NCI-H2029 (cell line): ENCODE measurements around the gene GGTLC2.
"Not testable (repeated sequence)": the region's sequence is repeated elsewhere in the genome, so short reads cannot be mapped to it uniquely, and the experiment has no call there.

Experiments used
- DNase-seq: peaks from one replicate; lab custom pipeline; 2025; lab: John Stamatoyannopoulos, UW

GGTLC2 gene

DNA sequence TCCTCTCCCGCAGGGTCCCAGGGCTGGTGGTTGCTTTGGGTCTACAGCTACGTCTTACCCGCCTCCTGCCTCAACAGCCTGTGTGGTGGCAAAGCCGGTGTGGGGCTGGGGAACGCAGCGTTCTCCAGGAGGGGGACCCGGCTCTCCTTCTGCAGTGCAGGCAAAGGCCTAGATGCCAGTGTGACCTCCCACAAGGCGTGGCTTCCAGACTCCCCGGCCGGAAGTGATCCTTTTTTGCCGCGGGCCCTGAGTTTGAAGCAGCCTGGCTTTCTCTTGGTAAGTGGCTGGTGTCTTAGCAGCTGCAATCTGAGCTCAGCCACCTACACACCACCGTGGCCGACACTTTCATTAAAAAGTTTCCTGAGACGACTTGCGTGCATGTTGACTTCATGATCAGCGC lies 6.1 kb upstream of the GGTLC2 start:
- not testable (repeated sequence) for DNase-seq

DNA sequence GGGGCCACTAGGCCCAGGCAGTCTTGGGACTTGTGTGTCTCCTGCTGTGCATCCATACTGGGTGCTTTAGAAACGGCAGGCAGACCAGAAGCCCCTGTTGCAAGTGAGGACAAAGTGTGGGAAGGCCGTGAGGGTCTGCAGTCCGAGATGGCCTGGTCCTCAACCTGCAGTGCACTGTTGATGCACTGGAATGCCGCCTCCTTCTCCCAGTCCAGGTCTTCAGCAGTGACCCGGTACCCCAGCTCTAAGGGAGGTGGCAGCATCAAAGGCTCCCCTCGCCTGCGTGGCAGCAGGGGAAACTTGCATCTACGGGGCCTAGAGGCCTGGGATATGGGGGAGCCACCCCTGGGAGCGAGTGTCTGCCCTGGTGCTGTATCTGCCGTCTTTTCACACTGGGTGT lies 2.2 kb upstream of the GGTLC2 start:
- not testable (repeated sequence) for DNase-seq

DNA sequence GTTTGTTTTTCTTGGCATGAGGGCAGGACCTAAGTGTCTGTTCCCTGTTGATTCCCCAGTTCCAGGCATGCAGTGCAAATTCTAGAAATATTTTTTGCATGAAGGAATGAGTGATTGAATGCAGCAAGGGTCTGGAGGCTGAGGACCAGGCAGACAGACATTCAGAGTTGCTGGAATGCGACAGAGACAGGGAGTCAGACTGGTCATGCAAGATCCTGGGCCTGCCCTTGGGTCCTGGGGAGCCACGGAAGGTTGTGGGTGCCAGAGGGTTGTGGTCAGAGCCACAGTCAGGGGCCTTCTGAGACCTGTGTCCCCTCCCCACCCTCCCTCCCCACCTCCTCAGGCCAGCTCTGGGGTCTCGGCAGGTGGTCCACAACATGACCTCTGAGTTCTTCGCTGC lies 1.6 kb downstream of the GGTLC2 start:
- DNase-seq = not testable (repeated sequence)

DNA sequence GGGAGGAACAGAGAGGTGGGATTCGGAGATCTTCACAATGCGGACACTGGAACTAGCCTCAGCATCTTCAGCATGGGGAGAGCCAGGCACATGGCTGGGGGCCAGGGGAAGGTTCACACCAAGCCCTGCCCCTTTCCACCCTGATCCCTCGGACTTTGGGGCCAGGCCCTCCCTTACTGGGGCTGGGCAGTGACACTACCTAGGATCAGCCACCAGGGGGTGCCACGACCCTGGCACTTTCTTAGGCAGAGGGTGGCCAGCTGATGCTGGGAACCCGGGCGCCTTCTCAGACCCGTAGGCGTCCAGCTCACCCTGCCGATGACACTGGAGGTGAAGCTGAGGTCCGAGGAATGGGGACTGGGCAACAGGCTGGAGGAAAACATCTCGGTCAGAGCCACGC lies 3.5 kb downstream of the GGTLC2 start:
- not testable (repeated sequence) for DNase-seq

DNA sequence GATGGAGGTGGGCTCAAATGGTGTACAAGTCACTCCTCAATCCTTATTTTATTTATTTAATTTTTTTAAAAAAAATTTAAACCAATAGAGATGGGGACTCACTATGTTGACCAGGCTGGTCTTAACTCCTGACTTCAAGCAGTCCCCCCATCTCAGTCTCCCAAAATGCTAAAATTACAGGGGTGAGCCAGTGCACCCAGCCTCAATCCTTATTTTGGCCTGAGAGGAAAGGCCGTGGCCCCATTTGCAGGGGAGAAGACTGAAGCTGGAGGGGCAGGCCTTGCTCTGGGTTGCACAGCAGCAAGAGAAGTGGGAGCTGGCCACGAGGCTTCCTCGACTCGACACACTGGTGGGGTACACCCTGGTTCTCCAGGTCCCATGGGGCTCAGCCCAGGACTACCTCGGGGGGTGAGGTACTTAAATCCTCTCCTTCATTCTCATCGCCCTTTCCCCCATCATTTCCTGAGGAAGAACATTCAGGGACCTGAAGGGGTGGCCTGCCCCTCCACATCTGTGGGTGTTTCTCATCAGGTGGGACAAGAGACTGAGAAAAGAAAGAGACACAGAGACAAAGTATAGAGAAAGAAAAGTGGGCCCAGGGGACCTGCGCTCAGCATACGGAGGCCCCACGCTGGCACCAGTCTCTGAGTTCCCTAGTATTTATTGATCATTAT lies 4.6 kb downstream of the GGTLC2 start:
- DNase-seq = not testable (repeated sequence)

DNA sequence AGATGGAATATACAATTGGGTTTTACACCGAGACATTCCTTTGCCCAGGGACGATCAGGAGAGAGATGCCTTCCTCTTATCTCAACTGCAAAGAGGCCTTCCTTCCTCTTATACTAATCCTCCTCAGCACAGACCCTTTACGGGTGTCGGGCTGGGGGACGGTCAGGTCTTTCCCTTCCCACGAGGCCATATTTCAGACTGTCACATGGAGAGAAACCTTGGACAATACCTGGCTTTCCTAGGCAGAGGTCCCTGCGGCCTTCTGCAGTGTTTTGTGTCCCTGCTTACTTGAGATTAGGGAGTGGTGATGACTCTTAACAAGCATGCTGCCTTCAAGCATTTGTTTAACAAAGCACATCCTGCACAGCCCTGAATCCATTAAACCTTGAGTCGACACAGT lies 5.3 kb downstream of the GGTLC2 start:
- DNase-seq = not testable (repeated sequence)

DNA sequence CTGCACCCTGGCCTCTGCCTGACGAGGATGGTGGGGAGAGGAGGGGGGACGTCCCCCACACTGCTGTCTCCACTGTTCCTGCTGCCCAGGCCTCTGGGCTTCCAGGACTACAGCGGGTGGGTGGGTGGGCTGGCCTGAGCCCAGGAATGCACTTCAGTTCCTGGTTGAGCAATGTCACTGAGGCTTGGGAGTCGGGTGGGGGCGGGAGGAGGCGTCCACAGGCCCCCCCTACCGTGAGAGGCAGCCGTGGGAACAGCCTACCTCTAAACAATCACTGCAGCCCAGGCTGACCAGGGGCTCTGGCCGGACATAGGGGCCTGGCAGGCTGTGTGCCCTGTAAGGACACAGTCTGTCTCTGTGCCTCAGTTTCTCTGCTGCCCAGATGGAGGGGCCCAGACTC lies 6.0 kb downstream of the GGTLC2 start:
- not testable (repeated sequence) for DNase-seq

DNA sequence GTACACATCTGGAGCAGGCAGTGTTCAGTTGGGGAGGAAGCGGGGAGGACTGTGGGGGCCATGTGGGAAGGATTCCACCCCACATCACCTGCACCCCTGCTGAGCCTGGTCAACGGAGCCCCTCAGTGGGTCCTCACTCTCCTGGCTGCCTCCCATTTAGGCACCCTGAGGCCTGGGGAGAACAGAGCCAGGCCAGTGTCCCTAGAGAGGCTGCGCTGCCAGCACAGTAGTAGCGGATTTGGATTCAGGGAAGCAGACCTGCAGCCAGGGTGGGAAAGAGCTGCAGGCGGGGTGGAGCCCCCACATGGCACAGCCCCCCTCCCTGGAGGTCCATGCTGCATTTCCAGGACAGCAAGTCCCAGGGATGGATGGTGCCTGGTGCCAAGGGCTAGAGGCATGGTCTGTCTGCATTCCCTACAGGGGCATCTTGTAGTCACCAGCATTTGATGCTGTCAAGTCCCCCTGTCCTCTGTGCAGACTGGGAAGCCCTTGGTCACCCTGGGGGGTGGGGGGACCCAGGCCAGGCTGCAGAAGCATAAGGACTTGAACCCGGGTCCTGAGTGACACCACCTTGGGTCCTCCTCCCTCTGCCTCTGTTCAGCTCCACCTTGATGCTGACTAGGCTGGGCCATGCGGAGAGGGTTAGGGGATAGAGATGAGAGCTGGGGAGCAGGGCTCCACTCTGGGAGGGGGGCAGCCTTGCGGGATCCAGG lies 6.5 kb downstream of the GGTLC2 start:
- not testable (repeated sequence) for DNase-seq

DNA sequence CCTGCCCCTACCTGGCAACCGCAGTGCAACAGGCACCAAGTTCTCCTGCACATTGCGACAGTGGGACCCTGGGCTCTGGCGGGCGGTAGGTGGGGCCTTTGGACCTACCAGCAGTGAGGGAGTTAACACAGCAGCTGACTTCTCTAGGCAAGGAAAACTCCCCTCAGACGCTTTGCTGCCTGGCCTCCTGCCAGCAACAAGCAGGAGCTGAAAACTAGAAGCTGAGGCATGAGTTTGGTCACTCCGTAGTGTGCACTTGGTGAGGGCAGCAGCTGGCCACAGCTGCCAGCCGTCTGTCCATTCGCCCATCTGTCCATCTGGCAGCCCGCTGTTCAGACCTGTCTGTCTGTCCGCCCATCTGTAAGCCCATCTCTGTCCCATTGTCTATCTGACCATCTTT lies 7.2 kb downstream of the GGTLC2 start:
- DNase-seq = not testable (repeated sequence)

DNA sequence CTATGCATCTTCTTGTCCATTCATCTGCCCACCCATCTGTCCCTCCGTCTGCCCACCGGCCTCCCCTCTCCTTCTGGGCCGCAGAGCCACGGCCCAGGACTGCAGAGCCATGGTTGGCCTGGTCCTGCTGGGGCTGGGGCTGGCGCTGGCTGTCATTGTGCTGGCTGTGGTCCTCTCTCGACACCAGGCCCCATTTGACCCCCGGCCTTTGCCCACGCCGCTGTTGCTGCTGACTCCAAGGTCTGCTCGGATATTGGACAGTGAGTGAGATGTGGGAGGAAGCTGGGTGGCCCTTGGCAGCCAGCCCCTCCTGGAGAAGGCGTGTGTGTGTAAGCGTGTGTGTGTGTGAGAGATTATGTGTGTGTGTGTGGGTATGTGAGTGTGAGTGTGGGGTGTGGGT lies 7.7 kb downstream of the GGTLC2 start:
- not testable (repeated sequence) for DNase-seq

DNA sequence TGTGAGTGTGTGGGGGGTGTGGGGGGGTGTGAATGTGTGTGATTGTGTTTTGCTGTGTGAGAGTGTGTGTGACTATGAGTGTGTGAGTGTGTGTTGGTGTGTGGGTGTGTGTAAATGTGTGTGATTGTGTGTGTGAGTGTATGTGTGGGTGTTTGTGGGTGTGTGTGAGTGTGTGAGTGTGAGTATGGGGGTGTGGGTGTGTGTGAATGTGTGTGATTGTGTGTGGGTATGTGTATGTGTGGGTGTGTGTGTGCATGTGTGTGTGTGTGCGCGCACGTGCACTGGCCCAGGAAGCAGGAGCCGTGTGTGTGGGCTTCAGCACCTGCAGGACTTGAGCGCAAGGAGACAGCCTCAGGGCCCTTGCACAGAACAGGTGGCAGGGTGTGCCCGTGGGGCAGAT lies 8.2 kb downstream of the GGTLC2 start:
- DNase-seq = not testable (repeated sequence)

DNA sequence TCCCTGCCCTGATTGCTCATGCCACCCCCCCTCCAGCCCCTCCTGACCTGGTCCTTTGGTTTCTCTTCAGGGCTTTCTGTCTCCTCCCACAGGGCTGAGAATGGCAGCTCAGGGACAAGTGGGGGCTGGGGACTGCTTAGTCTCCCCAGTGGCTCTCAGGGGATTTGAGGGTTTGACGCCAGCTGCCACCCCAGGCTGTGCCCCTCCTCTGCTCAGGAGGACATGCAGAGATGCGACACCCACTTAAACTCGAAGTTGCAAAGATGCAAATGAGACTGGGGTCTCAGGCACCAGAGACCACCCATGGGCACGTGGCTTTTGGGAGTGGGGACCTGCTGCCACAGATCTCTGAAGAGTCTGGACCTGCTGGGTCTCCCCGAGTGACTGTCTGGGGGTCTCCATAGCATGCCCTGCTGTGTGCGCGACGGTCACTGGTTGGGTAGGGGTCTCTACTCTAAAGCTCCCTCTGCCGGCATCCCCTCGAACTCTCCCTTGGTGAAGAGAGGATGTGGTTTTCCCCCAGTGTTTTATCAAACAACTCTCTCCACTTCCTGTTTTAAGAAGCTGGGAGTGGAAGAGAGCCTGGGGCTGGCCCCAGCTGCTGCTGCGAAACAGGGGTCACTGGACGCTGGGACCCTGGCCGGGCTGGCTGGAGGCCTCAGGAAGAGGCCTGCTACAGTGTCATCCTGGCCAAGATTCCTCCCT lies 9.4 kb downstream of the GGTLC2 start:
- DNase-seq = not testable (repeated sequence)

DNA sequence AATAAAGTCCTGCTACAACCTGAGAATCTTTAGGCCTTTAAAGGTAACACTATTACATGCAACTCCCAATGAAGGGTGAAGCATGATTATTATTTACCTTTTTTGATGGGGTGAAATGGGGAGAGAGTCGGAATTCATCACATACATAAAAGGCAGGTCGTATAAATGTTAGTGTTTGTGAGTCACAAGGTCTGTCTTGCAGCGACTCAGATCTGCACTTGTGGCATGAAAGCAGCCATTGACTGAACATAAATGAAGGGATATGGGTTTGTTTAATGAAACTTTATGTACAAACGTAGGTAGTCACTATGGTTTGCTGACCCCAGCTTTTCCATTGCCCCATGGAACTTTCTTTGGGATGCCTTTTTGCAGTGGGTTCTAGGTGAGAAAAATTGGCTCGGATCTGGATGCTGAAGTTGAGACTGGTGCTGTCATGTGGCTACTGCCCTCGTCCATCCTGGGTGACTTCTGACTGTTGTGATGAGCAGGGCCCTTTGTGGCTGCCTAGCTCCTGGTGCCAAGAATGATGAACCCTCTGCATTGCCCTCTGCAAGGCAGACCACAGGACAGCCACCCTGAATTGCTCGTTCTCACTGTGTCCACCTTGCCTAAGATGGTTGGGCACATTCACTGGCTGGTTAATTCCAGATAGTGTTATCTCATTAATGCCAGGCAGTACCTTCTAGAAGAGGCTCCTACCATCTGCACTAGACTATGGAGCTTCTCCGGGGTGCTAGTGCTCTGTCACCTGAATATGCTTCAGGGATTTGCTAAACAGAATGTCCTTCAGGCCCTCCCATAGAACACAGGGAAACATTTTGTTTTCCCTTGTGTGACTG lies 11.3 kb downstream of the GGTLC2 start:
- DNase-seq = no peak

DNA sequence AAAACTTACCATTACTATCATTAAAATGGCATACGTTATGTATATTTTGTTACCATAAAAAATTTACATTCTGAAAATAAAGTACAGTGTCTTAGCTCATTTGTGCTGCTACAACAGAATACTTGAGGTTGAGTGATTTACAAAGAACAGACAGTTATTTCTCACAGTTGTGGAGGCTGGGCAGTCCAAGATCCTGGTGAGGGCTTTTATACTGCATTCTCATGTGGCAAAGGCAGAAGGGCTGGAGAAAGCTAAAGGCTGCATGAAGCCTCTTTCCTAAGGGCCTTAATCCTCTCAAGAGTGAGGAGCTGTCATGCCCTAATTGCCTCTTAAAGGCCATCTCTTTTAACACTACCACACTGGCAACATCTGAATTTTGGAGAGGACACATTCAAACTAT lies 13.3 kb downstream of the GGTLC2 start:
- DNase-seq = no peak

DNA sequence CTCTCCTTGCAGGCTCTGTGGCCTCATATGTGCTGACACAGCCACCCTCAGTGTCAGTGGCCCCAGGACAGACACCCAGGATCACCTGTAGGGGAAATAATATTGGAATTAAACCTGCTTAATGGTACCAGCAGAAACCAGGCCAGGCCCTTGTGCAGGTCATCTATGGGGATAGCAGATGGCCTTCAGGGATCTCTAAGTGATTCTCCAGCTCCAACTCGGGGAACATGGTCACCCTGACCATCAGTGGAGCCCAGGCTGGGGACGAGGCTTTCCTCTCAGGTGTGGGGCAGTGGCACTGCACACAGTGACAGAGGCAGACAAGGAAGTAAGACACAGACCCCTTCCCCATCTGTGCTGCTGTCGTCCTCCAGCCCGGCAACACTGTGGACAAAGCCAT lies 16.9 kb downstream of the GGTLC2 start:
- no peak for DNase-seq

DNA sequence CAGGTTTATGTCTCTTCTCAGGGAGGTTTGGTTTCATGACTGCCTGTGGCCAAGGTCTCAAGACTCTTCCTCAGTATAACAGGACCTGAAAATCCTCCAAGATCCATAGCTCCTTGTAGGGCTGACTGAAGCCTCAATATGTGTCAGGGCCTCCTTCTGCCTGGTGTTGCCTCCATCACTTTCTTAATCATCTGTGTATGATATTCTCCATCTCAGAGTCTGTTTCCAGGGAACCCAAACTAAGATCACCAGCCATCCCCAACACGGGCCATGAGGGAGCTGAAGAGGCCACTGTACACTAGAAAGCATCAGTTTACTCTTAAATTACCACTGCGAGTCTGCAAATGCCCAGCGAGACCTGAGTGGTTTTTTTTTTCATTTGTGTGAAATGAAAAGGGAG lies 17.7 kb downstream of the GGTLC2 start:
- DNase-seq = no peak

DNA sequence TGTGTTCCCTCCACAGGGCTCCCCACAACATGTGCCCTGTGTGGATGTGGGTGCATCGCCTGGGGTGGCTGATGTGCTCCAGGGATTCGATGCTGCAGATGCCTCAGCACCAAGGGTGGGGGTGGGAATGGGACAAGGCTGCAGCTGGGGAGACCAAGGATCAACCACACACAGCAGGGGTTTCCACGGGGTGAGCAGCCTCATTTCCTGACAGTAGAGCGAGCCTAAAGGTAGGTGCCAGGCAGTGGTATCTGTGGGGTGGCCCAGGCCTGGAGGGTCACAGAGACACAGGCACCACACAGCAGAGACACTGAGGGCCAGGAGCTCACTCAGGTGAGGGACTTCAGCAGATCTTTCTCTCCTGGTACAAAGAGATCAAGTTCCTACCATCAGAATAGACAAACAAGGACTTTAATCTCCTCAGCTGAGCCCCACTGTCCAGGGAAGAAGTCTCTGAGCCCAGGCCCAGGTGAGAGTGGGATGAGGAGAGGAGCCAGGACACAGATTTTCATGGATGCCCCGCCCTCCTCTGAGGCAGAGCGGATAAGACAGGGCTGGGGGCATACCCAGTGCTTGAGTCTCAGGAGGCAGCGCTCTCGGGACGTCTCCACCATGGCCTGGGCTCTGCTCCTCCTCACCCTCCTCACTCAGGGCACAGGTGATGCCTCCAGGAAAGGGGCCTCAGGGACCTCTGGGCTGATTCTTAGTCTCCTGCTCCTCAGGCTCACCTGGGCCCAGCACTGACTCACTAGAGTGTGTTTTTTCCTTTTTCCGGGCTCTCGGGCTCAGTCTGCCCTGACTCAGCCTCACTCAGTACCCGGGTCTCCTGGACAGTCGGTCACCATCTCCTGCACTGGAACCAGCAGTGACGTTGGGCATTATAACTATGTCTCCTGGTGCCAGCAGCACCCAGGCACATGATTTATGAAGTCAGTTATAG lies 19.7 kb downstream of the GGTLC2 start:
- DNase-seq = no peak

DNA sequence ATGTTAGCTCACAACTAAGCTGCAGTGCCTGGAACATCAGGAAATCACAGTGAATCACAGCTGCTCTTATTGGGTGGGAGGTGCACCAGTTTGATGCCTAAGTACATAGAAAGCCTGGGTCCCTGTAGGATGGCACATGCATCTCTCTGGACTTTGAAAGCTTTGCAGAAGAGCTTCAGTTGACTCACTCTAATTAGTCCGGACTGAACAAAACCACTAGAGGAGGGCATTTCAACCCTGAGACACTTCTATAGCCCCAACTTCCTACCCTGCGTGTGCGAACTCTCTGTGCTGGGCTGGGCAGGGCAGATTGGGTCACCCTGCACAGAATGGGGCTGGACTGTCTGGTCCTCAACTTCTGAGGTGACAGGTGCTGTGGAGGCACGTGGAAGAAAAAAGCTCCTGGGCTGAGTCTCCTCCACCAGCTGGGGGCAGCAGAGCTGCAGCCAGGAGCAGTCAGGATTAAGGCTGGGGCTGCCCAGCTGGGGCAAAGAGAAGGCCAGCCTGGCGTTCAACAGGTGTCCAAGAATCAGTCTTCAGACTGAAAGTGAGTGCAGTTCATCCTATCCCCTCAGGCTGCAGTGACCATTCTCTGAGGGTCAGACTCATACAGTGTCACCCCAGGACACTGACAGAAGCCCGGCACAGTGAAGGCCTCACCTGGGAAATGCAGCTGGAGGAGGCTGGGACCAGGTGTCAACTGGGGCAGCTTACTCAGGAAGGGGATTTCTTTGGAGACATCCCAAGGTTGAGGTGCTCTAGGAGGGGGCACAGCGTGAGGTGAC lies 22.1 kb downstream of the GGTLC2 start:
- no peak for DNase-seq

DNA sequence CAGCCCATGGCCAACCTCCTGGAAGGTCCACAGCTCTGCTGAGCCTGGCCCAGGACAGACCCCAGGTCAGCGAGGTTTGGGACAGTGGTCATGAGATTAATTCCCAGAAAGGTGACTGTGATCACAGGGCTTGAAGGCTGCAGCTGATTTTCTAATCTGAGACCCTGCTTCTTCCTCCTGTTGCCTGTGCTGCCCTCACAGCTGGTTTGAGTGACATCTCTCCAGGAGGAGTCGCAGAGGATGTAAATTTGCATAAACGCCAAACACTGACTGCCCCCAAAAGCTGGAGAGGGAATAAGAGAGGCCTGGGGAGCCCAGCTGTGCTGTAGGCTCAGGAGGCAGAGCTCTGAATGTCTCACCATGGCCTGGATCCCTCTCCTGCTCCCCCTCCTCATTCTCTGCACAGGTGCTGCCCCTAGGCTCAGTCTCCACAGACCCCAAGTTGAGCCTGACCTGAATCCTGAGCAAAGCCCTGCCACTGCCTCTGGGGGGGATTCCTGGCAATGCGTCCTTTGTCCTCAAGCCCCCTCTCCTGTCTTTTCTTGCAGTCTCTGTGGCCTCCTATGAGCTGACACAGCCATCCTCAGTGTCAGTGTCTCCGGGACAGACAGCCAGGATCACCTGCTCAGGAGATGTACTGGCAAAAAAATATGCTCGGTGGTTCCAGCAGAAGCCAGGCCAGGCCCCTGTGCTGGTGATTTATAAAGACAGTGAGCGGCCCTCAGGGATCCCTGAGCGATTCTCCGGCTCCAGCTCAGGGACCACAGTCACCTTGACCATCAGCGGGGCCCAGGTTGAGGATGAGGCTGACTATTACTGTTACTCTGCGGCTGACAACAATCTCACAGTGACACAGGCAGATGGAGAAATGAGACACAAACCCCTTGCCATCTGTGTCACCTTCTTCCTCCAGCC lies 23.8 kb downstream of the GGTLC2 start:
- no peak for DNase-seq
